ENCODE results near the gene OLFM2. TPM values are rescaled to one million over a fixed set of nuclear protein-coding genes. Genes with fewer than 3 reads are reported as not detected.

OLFM2 gene
- polyA plus RNA-seq, 1 donor from 2014 or later, result 68.6 TPM

GRCh38 chr19:9943744-9944143, 7.4 kb upstream of the OLFM2 start:
- no peaks in the 10 kb centered on the region for H3K79me2 ChIP-seq (replicated peaks; ENCODE audit: insufficient read depth, low read length)
- no peak overlapping the region for H2AFZ ChIP-seq (ENCODE audit: low read depth, low read length)
- no peak overlapping the region for H3K4me2 ChIP-seq (ENCODE audit: low read length)
- no peaks in the 10 kb centered on the region for H3K9me3 ChIP-seq (ENCODE audit: low read length)
- TF ChIP-seq MXI1 (conservative IDR thresholded peaks at IDR 0.05; ENCODE audit: poor library complexity, severe bottlenecking), result no peak
- H3F3A ChIP-seq (ENCODE audit: insufficient read depth, low read length, poor library complexity, severe bottlenecking), result no peaks in the 10 kb centered on the region
- no peak overlapping the region for H3K27ac ChIP-seq (ENCODE audit: low read length)
- H4K20me1 ChIP-seq (ENCODE audit: insufficient read depth), result no peaks in the 10 kb centered on the region
- H3K27me3 ChIP-seq (ENCODE audit: insufficient read depth, low read depth, low read length), result no peaks in the 10 kb centered on the region
- no peaks in the 10 kb centered on the region for H3K9me2 ChIP-seq (ENCODE audit: insufficient read depth, low read length)
- H3K36me3 ChIP-seq (ENCODE audit: insufficient read depth, low read length), result no peaks in the 10 kb centered on the region
- H3K4me3 ChIP-seq (ENCODE audit: low read length), result no peak overlapping the region
- H3K9ac ChIP-seq (ENCODE audit: low read length), result no peak overlapping the region

GRCh38 chr19:9941671-9942070, 5.4 kb upstream of the OLFM2 start:
- Histone ChIP-seq H3K27ac (ENCODE audit: low read length) (no peak overlapping the region), H3K4me2 (ENCODE audit: low read length) (no peak overlapping the region)

More at GRCh38 chr19:9941671-9942070, 5.4 kb upstream of the OLFM2 start:
- no peaks in the 10 kb centered on the region for H3K9me2 ChIP-seq (ENCODE audit: insufficient read depth, low read length)
- no peaks in the 10 kb centered on the region for H4K20me1 ChIP-seq (ENCODE audit: insufficient read depth)
- no peaks in the 10 kb centered on the region for H3F3A ChIP-seq (ENCODE audit: insufficient read depth, low read length, poor library complexity, severe bottlenecking)
- no peaks in the 10 kb centered on the region for H3K36me3 ChIP-seq (ENCODE audit: insufficient read depth, low read length)
- no peaks in the 10 kb centered on the region for H3K79me2 ChIP-seq (replicated peaks; ENCODE audit: insufficient read depth, low read length)
- no peaks in the 10 kb centered on the region for H3K27me3 ChIP-seq (ENCODE audit: insufficient read depth, low read depth, low read length)
- H3K9me3 ChIP-seq (ENCODE audit: low read length), result no peaks in the 10 kb centered on the region
- no peak overlapping the region for H2AFZ ChIP-seq (ENCODE audit: low read depth, low read length)
- H3K9ac ChIP-seq (ENCODE audit: low read length), result no peak overlapping the region
- H3K4me3 ChIP-seq (ENCODE audit: low read length), result no peak overlapping the region
- TF ChIP-seq SMC3 (conservative IDR thresholded peaks at IDR 0.05; ENCODE audit: poor library complexity) (no peak), CTCF (IDR thresholded peaks at IDR 0.05; ENCODE audit: poor library complexity, severe bottlenecking) (no peak), REST (IDR thresholded peaks at IDR 0.05; ENCODE audit: borderline replicate concordance) (no peak), TAF1 (IDR thresholded peaks at IDR 0.05; ENCODE audit: low read depth) (no peak), POLR2AphosphoS5 (IDR thresholded peaks at IDR 0.05) (no peak), EZH2 (IDR thresholded peaks at IDR 0.05; ENCODE audit: borderline replicate concordance, insufficient read depth, low read length, poor library complexity, severe bottlenecking) (no peak), RAD21 (conservative IDR thresholded peaks at IDR 0.05) (no peak), MXI1 (conservative IDR thresholded peaks at IDR 0.05; ENCODE audit: poor library complexity, severe bottlenecking) (no peak), EP300 (conservative IDR thresholded peaks at IDR 0.05; ENCODE audit: poor library complexity, severe bottlenecking) (no peak)
